KOPT-K1 (cell line): ENCODE results near the gene TOM1.
"Not testable (repeated sequence)": the region's sequence is repeated elsewhere in the genome, so short reads cannot be mapped to it uniquely, and the experiment has no call there.

Experiments used
- H3K27ac ChIP-seq: fragments of 200-600 bp; sonication (generic); 2 replicates; pipeline ENCODE4 v1.5.1; 2016; ENCODE audit warnings: antibody characterized with exemption, mild to moderate bottlenecking, low read depth, low read length; ENCODE audit not compliant: poor library complexity, severe bottlenecking
- H3K36me3 ChIP-seq: fragments of 200-600 bp; sonication (generic); 2 replicates; pipeline ENCODE4 v1.5.1; 2017; ENCODE audit warnings: antibody characterized with exemption, mild to moderate bottlenecking, low read length, moderate library complexity; ENCODE audit not compliant: insufficient read depth
- H3K9me3 ChIP-seq: fragments of 200-600 bp; sonication (generic); 2 replicates; pipeline ENCODE4 v1.5.1; 2017; ENCODE audit warnings: antibody characterized with exemption, low read length, mild to moderate bottlenecking; ENCODE audit not compliant: insufficient read depth, poor library complexity, severe bottlenecking

TOM1 gene

GRCh38 chr22:35396622-35397021, 96.9 kb downstream of the TOM1 start:
- not testable (repeated sequence) for H3K9me3 ChIP-seq, H3K27ac ChIP-seq, H3K36me3 ChIP-seq

DNA sequence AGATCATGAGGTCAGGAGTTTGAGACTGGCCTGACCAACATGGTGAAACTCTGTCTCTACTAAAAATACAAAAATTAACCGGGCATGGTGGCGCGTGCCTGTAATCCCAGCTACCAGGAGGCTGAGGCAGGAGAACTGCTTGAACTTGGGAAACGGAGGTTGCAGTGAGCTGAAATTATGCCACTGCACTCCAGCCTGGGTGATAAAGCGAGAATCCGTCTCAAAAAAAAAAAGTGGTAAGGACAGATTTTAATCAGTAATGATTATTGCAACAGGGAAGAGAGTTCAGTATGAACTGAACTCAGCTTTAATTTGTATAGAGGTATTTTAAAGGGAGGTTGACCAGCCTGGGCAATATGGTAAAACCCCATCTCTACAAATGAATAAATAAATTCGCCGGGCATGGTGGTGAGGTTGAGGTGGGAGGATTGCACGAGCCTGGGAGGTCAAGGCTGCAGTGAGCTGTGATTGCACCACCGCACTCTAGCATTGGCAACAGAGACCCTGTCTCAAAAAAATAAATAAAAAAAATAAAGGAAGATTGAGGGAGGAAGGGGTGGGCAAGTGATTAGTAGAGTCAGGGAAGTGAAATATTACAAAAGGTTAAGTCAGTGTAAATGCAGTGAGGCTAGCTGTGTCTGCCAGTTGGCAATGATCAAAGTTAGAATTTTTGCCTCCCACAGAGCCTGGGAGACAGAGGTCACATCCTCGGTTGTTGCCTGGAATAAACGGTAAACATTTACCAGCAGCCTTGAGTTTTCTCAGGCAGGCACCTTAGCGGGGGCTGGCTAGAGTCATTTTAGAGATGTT, 97.6 kb downstream of the TOM1 start:
- no peak overlapping the region for H3K27ac ChIP-seq
- peaks cover 15% of the 10 kb centered on the region for H3K36me3 ChIP-seq
- H3K9me3 ChIP-seq = no peaks in the 10 kb centered on the region
